Measurements from ENCODE around the gene AGA. TPM values are rescaled to one million over a fixed set of nuclear protein-coding genes. Genes with fewer than 3 reads are reported as not detected.

Gene AGA
- polyA plus RNA-seq (ENCODE audit: insufficient read depth in 1 of 5, insufficient read length in 5 of 5, low replicate concordance in 1 of 5), result 10 to 100 TPM; 21.2 to 36.0 (median 31.1) TPM
- long read RNA-seq, donor 1, transcript AGA-201 (9 exons, 2,107 nt), result major isoform, 16 of 16 reads
- long read RNA-seq, donor 1, partial matches to known transcripts, result 0 of 16 reads
- long read RNA-seq, donor 1, other reads (novel, unspliced or antisense), result 0 of 16 reads
- long read RNA-seq, donor 2, partial matches to known transcripts, result 0 of 4 reads
- long read RNA-seq, donor 2, other reads (novel, unspliced or antisense), result 0 of 4 reads
- long read RNA-seq, donor 3, partial matches to known transcripts, result 0 of 5 reads
- long read RNA-seq, donor 3, other reads (novel, unspliced or antisense), result 0 of 5 reads
- long read RNA-seq, donor 4, transcript AGA-201 (9 exons, 2,107 nt), result major isoform, 6 of 7 reads
- long read RNA-seq, donor 4, partial matches to known transcripts, result 0 of 7 reads
- long read RNA-seq, donor 4, other reads (novel, unspliced or antisense), result 0 of 7 reads
- long read RNA-seq, donor 5, transcript AGA-201 (9 exons, 2,107 nt), result major isoform, 13 of 21 reads
- long read RNA-seq, donor 5, partial matches to known transcripts, result 8 of 21 reads
- long read RNA-seq, donor 5, other reads (novel, unspliced or antisense), result 0 of 21 reads
- long read RNA-seq, donor 6, transcript AGA-201 (9 exons, 2,107 nt), result major isoform, 8 of 14 reads
- long read RNA-seq, donor 6, partial matches to known transcripts, result 6 of 14 reads
- long read RNA-seq, donor 6, other reads (novel, unspliced or antisense), result 0 of 14 reads
- long read RNA-seq, donor 7, partial matches to known transcripts, result 0 of 4 reads
- long read RNA-seq, donor 7, other reads (novel, unspliced or antisense), result 0 of 4 reads
- long read RNA-seq, donor 8, partial matches to known transcripts, result 0 of 3 reads
- long read RNA-seq, donor 8, other reads (novel, unspliced or antisense), result 0 of 3 reads

GRCh38 chr4:177441803-177442622 is at the start of gene AGA:
Gene AGA (minus strand): TSS chr4:177442437. CDS start chr4:177442375, 62 bp downstream.
- DNase-seq, result peak; percentile 93 to 94

- no peak for DNase-seq
Measured at GRCh38 chr4:177492022-177492421, 49.8 kb upstream of the AGA start.

- no peak for DNase-seq
Measured at GRCh38 chr4:177490769-177491168, 48.5 kb upstream of the AGA start.

GRCh38 chr4:177489471-177490246 is 47.4 kb upstream of the AGA start:
- no peak for DNase-seq

DNA sequence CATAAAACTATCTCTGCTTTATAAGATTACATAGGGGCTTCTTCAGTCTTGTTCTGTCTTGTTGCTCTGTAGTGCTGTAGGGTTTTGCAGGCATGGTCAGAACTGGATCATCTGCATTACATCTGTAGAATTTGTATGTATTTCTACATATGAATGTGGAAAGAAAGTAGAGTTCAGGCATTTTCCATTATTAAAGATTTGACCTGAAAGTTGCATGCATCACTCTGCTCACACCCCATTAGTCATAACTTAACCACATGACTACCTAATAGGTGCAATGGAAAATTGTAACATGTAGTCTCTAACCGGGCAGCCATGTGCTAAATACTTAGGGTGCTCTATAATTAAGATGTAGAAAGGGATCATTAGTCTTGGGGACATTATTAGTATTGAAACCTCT is 45.7 kb upstream of the AGA start:
- no peak for DNase-seq

GRCh38 chr4:177485528-177485927 is 43.3 kb upstream of the AGA start:
- no peak for DNase-seq

- DNase-seq, result no peak
Measured at GRCh38 chr4:177484613-177485021, 42.4 kb upstream of the AGA start.

DNA sequence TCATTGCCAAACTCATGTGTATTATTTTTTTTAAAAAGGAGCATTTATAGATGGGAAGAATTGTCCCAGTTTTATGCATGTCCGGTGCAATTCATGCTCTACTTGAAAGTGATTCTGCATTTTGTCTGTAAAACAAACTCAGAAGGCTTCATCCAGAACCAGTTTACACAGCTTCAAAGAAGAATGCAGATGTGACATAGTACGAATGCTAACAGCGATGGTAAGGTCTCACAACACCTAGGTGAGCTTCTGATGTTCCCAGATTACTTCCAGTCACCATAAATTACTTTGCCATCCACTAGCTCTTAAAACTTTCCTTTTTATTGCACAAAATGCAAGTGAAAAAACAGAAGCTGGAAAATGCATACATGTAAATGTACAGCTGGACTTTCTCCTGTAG is 41.5 kb upstream of the AGA start:
- no peak for DNase-seq

- DNase-seq, result no peak
Measured at GRCh38 chr4:177483271-177483670, 41.0 kb upstream of the AGA start.

DNA sequence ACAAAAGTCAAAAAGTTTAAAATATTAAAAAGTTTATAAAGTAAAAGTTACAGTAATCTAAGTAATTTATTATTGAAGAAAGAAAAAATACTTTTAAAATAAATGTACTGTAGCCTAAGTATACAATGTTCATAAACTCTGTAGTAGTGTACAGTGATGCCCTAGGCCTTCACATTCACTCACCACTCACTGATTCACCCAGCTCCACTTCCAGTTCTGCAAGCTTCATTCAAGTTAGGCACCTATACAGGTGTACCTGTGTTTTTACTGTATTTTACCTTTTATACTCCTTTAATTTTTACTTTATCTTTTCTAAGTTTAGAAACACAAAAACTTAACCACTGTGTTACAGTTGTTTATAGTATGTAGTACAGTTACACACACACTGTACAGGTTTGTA is 40.1 kb upstream of the AGA start:
- no peak for DNase-seq

GRCh38 chr4:177480795-177481194 is 38.6 kb upstream of the AGA start:
- DNase-seq, result no peak

DNA sequence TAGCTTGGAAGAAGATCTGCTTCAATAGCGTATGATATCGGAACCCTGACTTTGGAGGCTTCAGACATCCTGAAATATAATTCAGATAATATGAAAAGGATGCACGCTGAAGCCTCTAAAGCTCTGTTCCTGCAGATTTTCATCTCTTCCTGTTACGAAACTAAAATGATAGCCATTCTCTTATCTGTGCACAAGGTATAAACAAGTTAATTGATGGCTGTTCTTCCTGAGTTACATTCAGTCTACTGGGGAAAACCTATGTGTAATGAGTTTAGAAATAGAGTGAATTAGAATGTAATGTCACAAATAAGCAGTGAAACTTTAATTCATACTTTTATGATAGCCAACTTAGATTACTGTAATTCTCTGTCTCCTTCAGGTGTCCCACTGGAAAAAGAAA is 36.8 kb upstream of the AGA start:
- DNase-seq, result no peak

- DNase-seq, result no peak
Measured at GRCh38 chr4:177478496-177478895, 36.3 kb upstream of the AGA start.

GRCh38 chr4:177473991-177474390 is 31.8 kb upstream of the AGA start:
- no peak for DNase-seq

DNA sequence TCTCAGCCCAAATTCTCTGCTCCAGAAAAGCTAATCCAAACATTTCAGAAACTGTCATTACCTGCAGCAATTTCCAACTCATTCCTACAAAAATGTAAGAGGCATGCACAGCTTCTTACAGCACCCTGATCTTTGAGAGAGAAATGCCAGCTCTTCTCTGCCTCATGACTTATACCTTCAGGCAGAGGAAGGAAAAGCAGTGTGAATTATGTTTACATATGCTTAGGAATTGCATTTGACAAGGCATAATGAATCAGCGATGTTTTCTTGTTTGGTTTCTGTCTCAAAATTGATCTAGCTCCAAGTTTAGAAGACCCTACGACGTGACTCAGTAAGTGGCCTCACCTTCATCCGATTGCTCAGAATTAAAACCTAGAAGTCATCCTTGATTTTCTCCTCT is 21.8 kb upstream of the AGA start:
- no peak for DNase-seq

- no peak for DNase-seq
Measured at GRCh38 chr4:177461606-177462005, 19.4 kb upstream of the AGA start.

GRCh38 chr4:177460460-177460859 is 18.2 kb upstream of the AGA start:
- no peak for DNase-seq

- peak; percentile 18 to 20 for DNase-seq
Measured at GRCh38 chr4:177455561-177455970, 13.3 kb upstream of the AGA start.

DNA sequence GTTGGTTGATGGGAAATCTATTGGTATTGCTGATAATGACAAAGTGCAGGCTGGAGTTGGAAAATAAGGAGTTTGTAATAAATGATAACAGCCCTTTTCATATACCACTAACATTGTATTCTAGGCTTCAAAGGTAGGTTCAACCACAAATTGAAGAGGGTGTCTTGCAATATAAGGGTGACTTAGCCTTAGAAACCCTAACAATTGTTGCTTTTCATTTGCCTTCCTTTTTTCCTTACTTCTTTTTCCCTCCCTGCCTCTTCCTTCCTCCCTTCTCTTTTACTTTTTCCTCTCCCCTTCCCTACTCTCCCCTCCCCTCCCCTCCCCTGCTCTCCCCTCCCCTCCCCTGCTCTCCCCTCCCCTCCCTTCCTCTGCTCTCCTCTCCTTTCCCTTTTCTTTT is 10.9 kb upstream of the AGA start:
- no peak for DNase-seq

DNA sequence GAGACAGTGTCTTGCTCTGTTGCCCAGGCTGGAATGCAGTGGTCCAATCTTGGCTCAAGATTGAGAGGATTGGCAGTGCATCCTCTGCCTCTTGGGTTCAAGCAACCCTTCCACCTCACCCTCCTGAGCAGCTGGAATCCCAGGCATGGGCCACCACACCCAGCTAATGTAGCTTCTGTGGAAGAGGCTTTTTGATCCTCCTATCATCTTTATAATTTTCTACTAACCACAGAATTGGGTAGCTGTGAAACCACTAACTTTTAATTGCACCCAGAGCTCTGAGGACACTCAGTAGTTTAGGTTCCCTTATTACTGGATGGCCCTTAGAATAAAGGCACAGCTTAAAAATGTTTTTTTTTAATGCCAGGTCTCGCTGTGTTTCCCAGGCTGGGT is 8.9 kb upstream of the AGA start:
- DNase-seq, result no peak

Measured in right lung (tissue), 10 donors.